CD8-positive, alpha-beta memory T cell (primary cell): ENCODE measurements around the gene USH2A. TPM values are rescaled to one million over a fixed set of nuclear protein-coding genes. Genes with fewer than 3 reads are reported as not detected.
"Not testable (repeated sequence)": the region's sequence is repeated elsewhere in the genome, so short reads cannot be mapped to it uniquely, and the experiment has no call there.

Source experiments
- CTCF ChIA-PET: fragments of 350-600 bp; sonication (Branson Sonifier 250); formaldehyde crosslinking; loops from one replicate; lab custom pipeline; 2021; ENCODE audit warnings: antibody characterized with exemption; lab: Charles Lee
- POLR2A ChIA-PET: fragments of 350-600 bp; sonication (Branson Sonifier 250); formaldehyde crosslinking; loops from one replicate; lab custom pipeline; 2021; ENCODE audit warnings: antibody characterized with exemption; lab: Charles Lee
- DNase-seq, 5 donors: peaks; one replicate each; pipeline versions ENCODE4 v3.0.0 to v3.0.0-alpha.2; 2020 to 2022; ENCODE audit warnings: mixed read lengths in 1 of 5
- H3K27ac ChIP-seq: one replicate; pipeline ENCODE4 v1.7.0; 2013; ENCODE audit warnings: low read depth, mild to moderate bottlenecking, low read length, moderate library complexity
- H3K27me3 ChIP-seq: 2 replicates; pipeline ENCODE4 v1.7.0; 2013; ENCODE audit warnings: low read length, mild to moderate bottlenecking; ENCODE audit not compliant: insufficient read depth, poor library complexity, severe bottlenecking
- H3K36me3 ChIP-seq: 2 replicates; pipeline ENCODE4 v1.7.0; 2013; ENCODE audit warnings: mild to moderate bottlenecking, low read length, moderate library complexity; ENCODE audit not compliant: insufficient read depth
- H3K4me1 ChIP-seq: 2 replicates; pipeline ENCODE4 v1.7.0; 2013; ENCODE audit warnings: mild to moderate bottlenecking, low read length, moderate library complexity; ENCODE audit not compliant: insufficient read depth
- H3K4me3 ChIP-seq: 2 replicates; pipeline ENCODE4 v1.7.0; 2013; ENCODE audit warnings: mild to moderate bottlenecking, low read length
- H3K9me3 ChIP-seq: 2 replicates; pipeline ENCODE4 v1.7.0; 2013; ENCODE audit warnings: mild to moderate bottlenecking, low read length
- H3K27ac Mint-ChIP-seq, 8 donors: one replicate each; pipeline ENCODE4 v1.8.0; 2020 to 2021; ENCODE audit warnings: mixed read lengths in 8 of 8, mild to moderate bottlenecking in 6 of 8, inconsistent platforms in 3 of 8, moderate library complexity in 3 of 8
- H3K27me3 Mint-ChIP-seq, 2 donors: one replicate each; pipeline ENCODE4 v1.8.0; 2020 to 2021; ENCODE audit warnings: mixed read lengths in 2 of 2, mild to moderate bottlenecking in 1 of 2, moderate library complexity in 1 of 2
- H3K36me3 Mint-ChIP-seq, 3 donors: one replicate each; pipeline ENCODE4 v1.8.0; 2020 to 2021; ENCODE audit warnings: mixed read lengths in 3 of 3, inconsistent platforms in 1 of 3, mild to moderate bottlenecking in 1 of 3
- H3K4me1 Mint-ChIP-seq, 3 donors: one replicate each; pipeline ENCODE4 v1.8.0; 2020 to 2021; ENCODE audit warnings: mixed read lengths in 3 of 3, inconsistent platforms in 1 of 3, mild to moderate bottlenecking in 1 of 3
- H3K4me3 Mint-ChIP-seq, 7 donors: one replicate each; pipeline ENCODE4 v1.8.0; 2020 to 2021; ENCODE audit warnings: mixed read lengths in 7 of 7, mild to moderate bottlenecking in 6 of 7, moderate library complexity in 4 of 7, inconsistent platforms in 2 of 7
- H3K9me3 Mint-ChIP-seq, 5 donors: one replicate each; pipeline ENCODE4 v1.8.0; 2020 to 2022; ENCODE audit warnings: mixed read lengths in 5 of 5, mild to moderate bottlenecking in 3 of 5, moderate library complexity in 2 of 5, inconsistent platforms in 1 of 5
- polyA plus RNA-seq: library from polyadenylated mRNA; unstranded; fragments of 300-500 nt; fragmentation: Illumina TruSeq; gene quantifications from one replicate; pipeline ENCODE4 v1.2.3, GENCODE V29; 2021
- total RNA-seq, 2 experiments: library from RNA; stranded (reverse); gene quantifications; one replicate each; pipeline ENCODE4 v1.2.3, GENCODE V29; 2021

USH2A gene
- total and polyA plus RNA-seq, 3 experiments from 2014 or later: not detected

- no peak for DNase-seq
- Histone ChIP-seq H3K27ac (no peak overlapping the region), H3K4me1 (no peaks in the 10 kb centered on the region), H3K27me3 (no peaks in the 10 kb centered on the region), H3K4me3 (no peak overlapping the region), H3K36me3 (no peaks in the 10 kb centered on the region), H3K9me3 (no peaks in the 10 kb centered on the region)
- H3K27me3 Mint-ChIP-seq: peaks cover 0 to 1% of the 10 kb centered on the region in 2 donors
- no peaks in the 10 kb centered on the region for H3K4me1 Mint-ChIP-seq
- CTCF ChIA-PET: no interaction called here
- POLR2A ChIA-PET: no interaction called here
- H3K9me3 Mint-ChIP-seq: peaks cover 3 to 38% (median 10%) of the 10 kb centered on the region in 5 donors
- no peak overlapping the region for H3K4me3 Mint-ChIP-seq
- no peaks in the 10 kb centered on the region for H3K36me3 Mint-ChIP-seq
- no peak overlapping the region for H3K27ac Mint-ChIP-seq
These were observed 35.5 kb downstream of the USH2A start for GRCh38 chr1:216387782-216388181.

- Histone ChIP-seq H3K4me3 (no peak overlapping the region), H3K36me3 (no peaks in the 10 kb centered on the region), H3K27me3 (no peaks in the 10 kb centered on the region), H3K4me1 (no peaks in the 10 kb centered on the region), H3K27ac (no peak overlapping the region), H3K9me3 (no peaks in the 10 kb centered on the region)
- peaks cover 0 to 1% of the 10 kb centered on the region in 2 donors for H3K27me3 Mint-ChIP-seq
- DNase-seq: no peak
- ChIA-PET CTCF (no interaction called here), POLR2A (no interaction called here)
- H3K36me3 Mint-ChIP-seq: no peaks in the 10 kb centered on the region
- H3K27ac Mint-ChIP-seq: no peak overlapping the region
- no peaks in the 10 kb centered on the region for H3K4me1 Mint-ChIP-seq
- no peak overlapping the region for H3K4me3 Mint-ChIP-seq
- peaks cover 3 to 26% (median 19%) of the 10 kb centered on the region in 5 donors for H3K9me3 Mint-ChIP-seq
These were observed 43.8 kb downstream of the USH2A start for GRCh38 chr1:216379441-216379840.

GRCh38 chr1:216368249-216368648 lies 55.0 kb downstream of the USH2A start:
- H3K27ac Mint-ChIP-seq: no peak overlapping the region
- no peak for DNase-seq
- no peaks in the 10 kb centered on the region for H3K27me3 ChIP-seq
- H3K36me3 ChIP-seq: no peaks in the 10 kb centered on the region
- no peaks in the 10 kb centered on the region for H3K9me3 ChIP-seq
- CTCF ChIA-PET: no interaction called here
- no peaks in the 10 kb centered on the region for H3K27me3 Mint-ChIP-seq
- POLR2A ChIA-PET: no interaction called here
- H3K36me3 Mint-ChIP-seq: no peaks in the 10 kb centered on the region
- H3K4me3 ChIP-seq: no peak overlapping the region
- no peaks in the 10 kb centered on the region for H3K4me1 Mint-ChIP-seq
- H3K27ac ChIP-seq: no peak overlapping the region
- no peaks in the 10 kb centered on the region for H3K4me1 ChIP-seq
- H3K4me3 Mint-ChIP-seq: no peak overlapping the region
- H3K9me3 Mint-ChIP-seq: peaks cover 5 to 34% (median 20%) of the 10 kb centered on the region in 5 donors

GRCh38 chr1:216366979-216367378 lies 56.3 kb downstream of the USH2A start:
- Histone ChIP-seq H3K27ac (no peak overlapping the region), H3K27me3 (no peaks in the 10 kb centered on the region), H3K4me1 (no peaks in the 10 kb centered on the region), H3K9me3 (no peaks in the 10 kb centered on the region), H3K36me3 (no peaks in the 10 kb centered on the region), H3K4me3 (no peak overlapping the region)
- H3K4me3 Mint-ChIP-seq: no peak overlapping the region
- POLR2A ChIA-PET: no interaction called here
- H3K9me3 Mint-ChIP-seq: peaks cover 3 to 24% (median 17%) of the 10 kb centered on the region in 5 donors
- DNase-seq: no peak
- H3K4me1 Mint-ChIP-seq: no peaks in the 10 kb centered on the region
- H3K27me3 Mint-ChIP-seq: no peaks in the 10 kb centered on the region
- no peak overlapping the region for H3K27ac Mint-ChIP-seq
- no peaks in the 10 kb centered on the region for H3K36me3 Mint-ChIP-seq
- CTCF ChIA-PET: no interaction called here

GRCh38 chr1:216356945-216357344 lies 66.3 kb downstream of the USH2A start:
- H3K36me3 ChIP-seq: no peaks in the 10 kb centered on the region
- H3K9me3 ChIP-seq: no peaks in the 10 kb centered on the region
- no peaks in the 10 kb centered on the region for H3K4me1 ChIP-seq
- H3K36me3 Mint-ChIP-seq: no peaks in the 10 kb centered on the region
- H3K27me3 Mint-ChIP-seq: no peaks in the 10 kb centered on the region
- ChIA-PET CTCF (no interaction called here), POLR2A (no interaction called here)
- H3K27ac Mint-ChIP-seq: no peak overlapping the region
- no peaks in the 10 kb centered on the region for H3K27me3 ChIP-seq
- no peak overlapping the region for H3K4me3 ChIP-seq
- no peak for DNase-seq
- no peak overlapping the region for H3K27ac ChIP-seq
- no peak overlapping the region for H3K4me3 Mint-ChIP-seq
- H3K9me3 Mint-ChIP-seq: peaks cover 0 to 23% (median 10%) of the 10 kb centered on the region in 5 donors
- H3K4me1 Mint-ChIP-seq: no peaks in the 10 kb centered on the region

- Histone ChIP-seq H3K36me3 (no peaks in the 10 kb centered on the region), H3K27me3 (no peaks in the 10 kb centered on the region), H3K4me1 (no peaks in the 10 kb centered on the region), H3K27ac (no peak overlapping the region), H3K4me3 (no peak overlapping the region), H3K9me3 (no peaks in the 10 kb centered on the region)
- Mint-ChIP-seq H3K9me3 (peaks cover 0 to 14% (median 5%) of the 10 kb centered on the region in 5 donors), H3K36me3 (no peaks in the 10 kb centered on the region), H3K27ac (no peak overlapping the region), H3K27me3 (no peaks in the 10 kb centered on the region), H3K4me1 (no peaks in the 10 kb centered on the region), H3K4me3 (no peak overlapping the region)
- DNase-seq: no peak
- ChIA-PET POLR2A (no interaction called here), CTCF (no interaction called here)
These were observed 73.1 kb downstream of the USH2A start for GRCh38 chr1:216350186-216350585.

- no peaks in the 10 kb centered on the region for H3K36me3 Mint-ChIP-seq
- Histone ChIP-seq H3K27me3 (no peaks in the 10 kb centered on the region), H3K9me3 (no peaks in the 10 kb centered on the region), H3K4me3 (no peak overlapping the region), H3K4me1 (no peaks in the 10 kb centered on the region), H3K27ac (no peak overlapping the region), H3K36me3 (no peaks in the 10 kb centered on the region)
- no peaks in the 10 kb centered on the region for H3K27me3 Mint-ChIP-seq
- no peak overlapping the region for H3K4me3 Mint-ChIP-seq
- ChIA-PET CTCF (no interaction called here), POLR2A (no interaction called here)
- no peaks in the 10 kb centered on the region for H3K4me1 Mint-ChIP-seq
- peaks cover 9 to 21% (median 11%) of the 10 kb centered on the region in 5 donors for H3K9me3 Mint-ChIP-seq
- H3K27ac Mint-ChIP-seq: no peak overlapping the region
- no peak for DNase-seq
These were observed 76.7 kb downstream of the USH2A start for GRCh38 chr1:216346526-216346925.

GRCh38 chr1:216340542-216340941 lies 82.7 kb downstream of the USH2A start:
- H3K36me3 ChIP-seq, H3K27me3 ChIP-seq, H3K4me1 Mint-ChIP-seq, H3K36me3 Mint-ChIP-seq, POLR2A ChIA-PET, H3K9me3 ChIP-seq, H3K4me1 ChIP-seq, DNase-seq, H3K27ac Mint-ChIP-seq, H3K27me3 Mint-ChIP-seq, CTCF ChIA-PET, H3K27ac ChIP-seq, H3K4me3 Mint-ChIP-seq, H3K4me3 ChIP-seq: not testable (repeated sequence)
- H3K9me3 Mint-ChIP-seq: peaks cover 9 to 24% (median 14%) of the 10 kb centered on the region in 5 donors

- H3K4me3 ChIP-seq: no peak overlapping the region
- no peaks in the 10 kb centered on the region for H3K27me3 ChIP-seq
- Mint-ChIP-seq H3K4me1 (no peaks in the 10 kb centered on the region), H3K27ac (no peak overlapping the region), H3K27me3 (no peaks in the 10 kb centered on the region), H3K36me3 (no peaks in the 10 kb centered on the region), H3K9me3 (peaks cover 1 to 35% (median 14%) of the 10 kb centered on the region in 5 donors), H3K4me3 (no peak overlapping the region)
- no peaks in the 10 kb centered on the region for H3K4me1 ChIP-seq
- ChIA-PET CTCF (no interaction called here), POLR2A (no interaction called here)
- DNase-seq: no peak
- H3K27ac ChIP-seq: no peak overlapping the region
- no peaks in the 10 kb centered on the region for H3K9me3 ChIP-seq
- no peaks in the 10 kb centered on the region for H3K36me3 ChIP-seq
These were observed 90.8 kb downstream of the USH2A start for GRCh38 chr1:216332462-216332861.
